Keratinocyte (primary cell): ENCODE measurements around the gene CSNK1A1. TPM values are rescaled to one million over a fixed set of nuclear protein-coding genes. Genes with fewer than 3 reads are reported as not detected.

Experiments
- DNase-seq: peaks from one replicate; pipeline ENCODE4 v3.0.0-alpha.2; 2011; ENCODE audit warnings: low read depth, missing footprints, low spot score
- FAIRE-seq: peaks from 2 replicates; lab custom pipeline; 2011; peaks lifted over from hg19 to GRCh38; lab: Jason Lieb, UNC
- H2AFZ ChIP-seq: 2 replicates; pipeline ENCODE4 v1.6.0; 2012; ENCODE audit warnings: low read length, control low read depth, inconsistent platforms; ENCODE audit not compliant: control insufficient read depth
- H3K27ac ChIP-seq: 2 replicates; pipeline ENCODE4 v1.5.1; 2011; ENCODE audit warnings: low read length; ENCODE audit not compliant: control insufficient read depth, insufficient read depth
- H3K27me3 ChIP-seq: 3 replicates; pipeline ENCODE4 v1.6.0; 2011; ENCODE audit warnings: low read length; ENCODE audit not compliant: control insufficient read depth, insufficient read depth; ENCODE audit errors: extremely low read depth
- H3K36me3 ChIP-seq, 2 experiments: 2 replicates in 1 of 2; 3 replicates in 1 of 2; pipeline ENCODE4 v1.5.1; 2011; ENCODE audit warnings: low read length in 2 of 2, mild to moderate bottlenecking in 1 of 2; ENCODE audit not compliant: control insufficient read depth in 2 of 2, insufficient read depth in 2 of 2; ENCODE audit errors: extremely low read depth in 1 of 2
- H3K4me1 ChIP-seq: 3 replicates; pipeline ENCODE4 v1.5.1; 2011; ENCODE audit warnings: low read length; ENCODE audit not compliant: control insufficient read depth, insufficient read depth; ENCODE audit errors: extremely low read depth
- H3K4me2 ChIP-seq: 3 replicates; pipeline ENCODE4 v1.6.0; 2011; ENCODE audit warnings: low read depth, low read length; ENCODE audit not compliant: control insufficient read depth, insufficient read depth; ENCODE audit errors: extremely low read depth
- H3K4me3 ChIP-seq, 3 experiments: fragments of 200-600 bp in 1 of 3; sonication (generic) in 1 of 3; 2 replicates in 2 of 3; 3 replicates in 1 of 3; pipeline ENCODE4 v1.5.1; 2011 to 2016; ENCODE audit warnings: low read length in 3 of 3, mild to moderate bottlenecking in 3 of 3, control low read depth in 2 of 3, inconsistent platforms in 1 of 3, low read depth in 1 of 3, mixed read lengths in 1 of 3, mixed run types in 1 of 3, moderate library complexity in 1 of 3; ENCODE audit not compliant: control insufficient read depth in 2 of 3, insufficient read depth in 2 of 3; ENCODE audit errors: extremely low read depth in 1 of 3
- H3K79me2 ChIP-seq: 2 replicates; pipeline ENCODE4 v1.6.0; 2012; ENCODE audit warnings: low read length; ENCODE audit not compliant: control insufficient read depth, insufficient read depth
- H3K9ac ChIP-seq: 3 replicates; pipeline ENCODE4 v1.6.0; 2011; ENCODE audit warnings: low read length; ENCODE audit not compliant: control insufficient read depth, insufficient read depth; ENCODE audit errors: extremely low read depth
- H3K9me1 ChIP-seq: 3 replicates; pipeline ENCODE4 v1.6.0; 2011; ENCODE audit warnings: low read length; ENCODE audit not compliant: control insufficient read depth, insufficient read depth; ENCODE audit errors: extremely low read depth
- H3K9me3 ChIP-seq: 2 replicates; pipeline ENCODE4 v1.5.1; 2012; ENCODE audit warnings: low read depth, low read length; ENCODE audit not compliant: control insufficient read depth
- H4K20me1 ChIP-seq: 3 replicates; pipeline ENCODE4 v1.6.0; 2011; ENCODE audit warnings: low read length; ENCODE audit not compliant: control insufficient read depth, insufficient read depth; ENCODE audit errors: extremely low read depth
- EZH2 ChIP-seq: IDR thresholded peaks from one replicate; pipeline ENCODE4 v1.6.1; 2012; ENCODE audit warnings: inconsistent platforms, mild to moderate bottlenecking, low read length, moderate library complexity
- dilution Hi-C: fragments of 300-500 bp; cut with MboI; formaldehyde crosslinking; loops from one replicate; pipeline ENCODE4 v1.7.0; 2020; ENCODE audit warnings: low sequenced_read_pairs; ENCODE audit not compliant: extremely low pct_ligation_motif_present
- polyA plus RNA-seq, 5 experiments: library from polyadenylated mRNA; depleted of rRNA in 3 of 5; stranded (reverse) in 3 of 5; stranded (forward) in 1 of 5; unstranded in 1 of 5; fragments of >200 nt; gene quantifications; 1 replicate in 1 of 5; 2 replicates in 3 of 5; 3 replicates in 1 of 5; pipeline versions ENCODE4 v1.2.1 to v1.2.3, GENCODE V29; 2011 to 2012; ENCODE audit warnings: missing spikeins in 2 of 5, low read depth in 1 of 5, low replicate concordance in 1 of 5
- TF ChIP-seq, protein P1 (sequence below), 3 experiments: IDR thresholded peaks in 1 of 3; conservative IDR thresholded peaks in 1 of 3; optimal IDR thresholded peaks in 1 of 3; 2 replicates in 2 of 3; 3 replicates in 1 of 3; pipeline versions ENCODE3 to v1.5.1; 2011; ENCODE audit warnings: low read length in 3 of 3, mild to moderate bottlenecking in 3 of 3, moderate library complexity in 2 of 3, control low read depth in 1 of 3, inconsistent platforms in 1 of 3; ENCODE audit not compliant: insufficient read depth in 2 of 3; ENCODE audit errors: extremely low read depth in 1 of 3

Gene CSNK1A1
- polyA plus RNA-seq, 1 donor (not counting 4 experiments of a cell fraction or from before 2014, with no cell fraction given): 289 TPM

DNA sequence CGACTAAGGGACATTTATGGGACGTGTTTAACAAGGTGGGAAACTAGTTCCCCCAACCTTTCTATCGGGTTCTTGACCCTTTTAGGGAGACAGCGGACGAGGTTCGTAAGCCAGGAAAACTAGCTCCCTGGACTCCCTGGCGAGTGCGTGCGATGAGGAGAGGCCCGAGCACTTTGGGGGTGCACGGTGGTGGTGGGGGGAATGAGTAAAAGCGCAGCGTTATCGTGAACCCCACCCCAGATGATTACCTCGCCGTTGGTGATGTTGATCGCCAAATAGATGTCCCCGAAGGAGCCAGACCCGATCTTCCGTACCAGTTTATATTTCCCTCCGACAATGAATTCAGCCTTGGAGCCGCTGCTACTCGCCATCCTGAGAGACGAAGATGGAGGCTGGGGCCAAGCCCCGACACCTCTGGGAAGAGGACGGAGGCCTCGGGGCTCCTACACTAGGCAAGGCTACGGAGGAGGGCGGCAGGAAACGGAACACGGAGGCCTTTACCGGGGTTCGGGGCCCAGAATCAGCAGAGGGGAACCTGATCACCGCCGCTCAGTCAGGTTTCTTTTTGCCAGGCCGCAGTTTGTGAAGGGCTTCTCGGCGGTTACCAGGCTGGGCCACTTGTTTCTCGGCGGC is 529 bp downstream of the CSNK1A1 start:
- FAIRE-seq (no peak), DNase-seq (no peak)
- dilution Hi-C loops: no loop called here
- peaks cover 39% of the 10 kb centered on the region for H3K4me1 ChIP-seq
- no peaks in the 10 kb centered on the region for H3K9me3 ChIP-seq
- H3K27ac ChIP-seq: peak overlapping the region; percentile 98
- H3K9ac ChIP-seq: peak overlapping the region; percentile 100
- peak overlapping the region; percentile 77 to 100 (median 93) for H3K4me3 ChIP-seq
- peaks cover 59% of the 10 kb centered on the region for H3K79me2 ChIP-seq
- no peak for TF ChIP-seq EZH2
- TF ChIP-seq, protein P1, sequence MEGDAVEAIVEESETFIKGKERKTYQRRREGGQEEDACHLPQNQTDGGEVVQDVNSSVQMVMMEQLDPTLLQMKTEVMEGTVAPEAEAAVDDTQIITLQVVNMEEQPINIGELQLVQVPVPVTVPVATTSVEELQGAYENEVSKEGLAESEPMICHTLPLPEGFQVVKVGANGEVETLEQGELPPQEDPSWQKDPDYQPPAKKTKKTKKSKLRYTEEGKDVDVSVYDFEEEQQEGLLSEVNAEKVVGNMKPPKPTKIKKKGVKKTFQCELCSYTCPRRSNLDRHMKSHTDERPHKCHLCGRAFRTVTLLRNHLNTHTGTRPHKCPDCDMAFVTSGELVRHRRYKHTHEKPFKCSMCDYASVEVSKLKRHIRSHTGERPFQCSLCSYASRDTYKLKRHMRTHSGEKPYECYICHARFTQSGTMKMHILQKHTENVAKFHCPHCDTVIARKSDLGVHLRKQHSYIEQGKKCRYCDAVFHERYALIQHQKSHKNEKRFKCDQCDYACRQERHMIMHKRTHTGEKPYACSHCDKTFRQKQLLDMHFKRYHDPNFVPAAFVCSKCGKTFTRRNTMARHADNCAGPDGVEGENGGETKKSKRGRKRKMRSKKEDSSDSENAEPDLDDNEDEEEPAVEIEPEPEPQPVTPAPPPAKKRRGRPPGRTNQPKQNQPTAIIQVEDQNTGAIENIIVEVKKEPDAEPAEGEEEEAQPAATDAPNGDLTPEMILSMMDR (optimal IDR thresholded peaks at IDR 0.05 in 1 of 3, IDR thresholded peaks at IDR 0.05 in 1 of 3, conservative IDR thresholded peaks at IDR 0.05 in 1 of 3; ENCODE audit: extremely low read depth in 1 of 3, insufficient read depth in 2 of 3, low read length in 3 of 3): no peak
- H4K20me1 ChIP-seq: peaks cover 5% of the 10 kb centered on the region
- H3K9me1 ChIP-seq: no peaks in the 10 kb centered on the region
- H3K36me3 ChIP-seq: peaks cover 7 to 34% of the 10 kb centered on the region in 2 experiments
- H3K27me3 ChIP-seq: no peaks in the 10 kb centered on the region
- H3K4me2 ChIP-seq: peak overlapping the region; percentile 98
- peak overlapping the region; percentile 7 for H2AFZ ChIP-seq

DNA sequence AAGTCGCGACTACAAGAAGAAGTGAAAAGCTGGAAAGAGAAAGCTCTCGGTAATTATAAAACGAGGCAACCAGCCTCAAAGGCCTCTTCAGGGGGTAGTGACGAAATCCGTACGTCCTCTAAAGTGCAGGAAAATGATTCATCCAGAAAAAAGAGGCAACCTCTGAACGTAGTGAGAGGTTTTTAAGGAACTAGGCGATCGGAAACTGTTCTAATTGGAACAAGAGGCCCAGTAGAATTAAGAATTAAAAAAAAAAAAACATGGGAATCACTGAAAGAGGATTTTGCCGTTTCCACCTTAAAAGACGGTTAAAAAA is 1.0 kb downstream of the CSNK1A1 start:
- FAIRE-seq (no peak), DNase-seq (no peak)
- dilution Hi-C loops: no loop called here
- H3K9me1 ChIP-seq: no peaks in the 10 kb centered on the region
- peak overlapping the region; percentile 98 for H3K27ac ChIP-seq
- no peaks in the 10 kb centered on the region for H3K9me3 ChIP-seq
- H2AFZ ChIP-seq: no peak overlapping the region
- peaks cover 5% of the 10 kb centered on the region for H4K20me1 ChIP-seq
- peak overlapping the region; percentile 98 for H3K4me2 ChIP-seq
- peak overlapping the region; percentile 77 to 100 (median 93) for H3K4me3 ChIP-seq
- TF ChIP-seq EZH2: no peak
- TF ChIP-seq, protein P1 (optimal IDR thresholded peaks at IDR 0.05 in 1 of 3, IDR thresholded peaks at IDR 0.05 in 1 of 3, conservative IDR thresholded peaks at IDR 0.05 in 1 of 3; ENCODE audit: extremely low read depth in 1 of 3, insufficient read depth in 2 of 3, low read length in 3 of 3): no peak
- peak overlapping the region; percentile 100 for H3K9ac ChIP-seq
- peaks cover 39% of the 10 kb centered on the region for H3K4me1 ChIP-seq
- no peaks in the 10 kb centered on the region for H3K27me3 ChIP-seq
- H3K36me3 ChIP-seq: peaks cover 10 to 39% of the 10 kb centered on the region in 2 experiments
- H3K79me2 ChIP-seq: peaks cover 64% of the 10 kb centered on the region
